Measurements from ENCODE around the gene PSD2.

The PSD2 gene

DNA sequence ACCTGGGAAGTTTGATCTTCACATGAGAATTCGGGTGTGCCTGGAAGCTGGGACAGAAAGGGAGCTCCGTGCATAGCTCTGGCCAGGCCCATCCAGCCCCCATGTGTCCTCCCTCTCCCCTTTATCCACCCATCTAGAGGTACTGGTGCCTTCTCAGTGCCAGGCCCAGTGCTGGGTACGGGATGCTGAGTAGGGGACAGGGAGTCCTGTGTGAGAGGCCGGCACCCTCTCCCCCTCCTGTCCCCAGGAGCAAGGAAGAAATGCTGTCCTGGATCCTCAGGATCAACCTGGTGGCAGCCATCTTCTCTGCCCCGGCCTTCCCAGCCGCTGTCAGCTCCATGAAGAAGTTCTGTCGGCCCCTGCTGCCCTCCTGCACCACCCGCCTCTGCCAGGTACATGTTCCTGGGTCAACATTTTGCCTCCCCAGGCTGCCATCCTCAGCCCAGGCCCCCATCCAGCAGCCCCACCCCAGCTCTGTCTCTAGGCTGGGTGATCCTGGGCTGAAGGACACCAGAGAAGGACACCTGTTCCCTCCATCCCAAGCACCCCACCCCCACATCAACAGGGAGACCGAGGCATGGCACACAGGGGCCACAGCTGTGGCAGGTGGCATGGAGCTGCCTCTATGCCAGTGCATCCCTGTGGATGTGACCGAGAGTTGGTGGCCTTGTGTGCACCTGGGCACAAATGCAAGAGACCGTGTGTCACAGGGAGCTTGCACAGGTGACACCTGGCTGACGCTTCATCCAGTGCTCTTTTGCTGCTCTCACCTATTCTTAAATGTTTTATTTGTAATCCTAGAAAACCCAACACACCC, 43.0 kb downstream of the PSD2 start:
- DNase-seq: no peak

DNA sequence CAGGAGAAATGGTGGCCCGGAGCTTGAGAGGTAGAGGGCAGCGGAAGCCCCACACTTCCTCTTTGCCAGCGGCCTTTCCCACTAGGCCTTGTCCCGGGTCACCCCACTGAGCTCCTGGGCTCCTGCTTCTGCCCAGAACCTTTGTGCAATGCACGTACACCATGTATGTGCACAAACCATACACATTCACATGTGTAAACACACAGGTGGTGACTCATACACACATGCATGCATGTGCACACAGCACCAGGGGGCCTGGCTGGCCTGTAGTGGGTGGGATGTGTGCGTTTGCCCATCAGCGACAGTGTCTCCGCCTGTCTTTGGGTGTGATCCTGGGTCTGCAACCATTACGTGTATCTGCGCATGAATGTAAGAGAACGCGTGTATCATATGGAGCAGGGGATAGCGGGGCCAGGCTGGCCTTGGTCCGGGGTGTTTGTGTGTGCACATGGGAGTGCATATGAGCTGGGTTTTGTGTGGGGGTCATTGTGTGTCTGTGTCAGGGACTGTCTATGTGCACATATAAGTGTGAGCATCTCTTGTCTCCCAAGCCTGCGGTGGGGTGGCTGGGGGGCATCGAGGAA, 43.7 kb downstream of the PSD2 start:
- DNase-seq: no peak

DNA sequence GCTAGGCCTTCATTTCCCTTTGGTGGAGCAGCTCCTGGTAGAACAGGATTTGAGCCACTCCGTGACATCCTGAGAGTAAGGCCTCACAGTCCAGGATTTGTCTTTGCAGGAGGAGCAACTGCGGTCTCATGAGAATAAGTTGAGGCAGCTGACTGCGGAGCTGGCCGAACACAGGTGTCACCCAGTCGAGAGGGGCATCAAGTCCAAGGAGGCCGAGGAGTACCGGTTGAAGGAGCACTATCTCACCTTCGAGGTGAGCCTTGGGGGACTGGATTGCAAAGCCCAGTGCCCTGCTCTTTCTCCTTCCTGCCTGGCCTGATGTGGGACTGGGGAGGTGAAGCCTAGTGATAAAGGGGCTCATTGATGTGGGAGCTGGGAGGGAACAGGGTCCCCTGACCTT, 44.3 kb downstream of the PSD2 start:
- DNase-seq: no peak

- DNase-seq: no peak
Observed at GRCh38 chr5:139841549-139841948, 45.9 kb downstream of the PSD2 start.

DNA sequence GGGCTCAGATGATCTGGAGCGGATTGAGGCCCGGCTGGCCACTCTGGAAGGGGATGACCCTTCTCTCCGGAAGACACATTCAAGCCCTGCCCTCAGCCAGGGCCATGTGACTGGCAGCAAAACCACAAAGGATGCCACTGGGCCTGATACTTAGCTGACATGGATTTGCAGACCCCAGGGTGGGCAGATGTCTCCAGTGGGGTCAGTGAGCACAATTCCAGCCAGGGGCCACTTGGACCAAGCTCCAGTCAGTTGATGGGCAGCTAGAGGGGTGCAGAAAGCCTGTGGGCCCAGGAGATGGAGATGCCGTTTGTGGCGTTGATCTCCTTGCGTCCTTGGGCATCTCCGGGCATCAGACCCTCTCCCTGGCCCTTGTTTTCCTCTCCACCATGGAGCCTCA, 46.7 kb downstream of the PSD2 start:
- no peak for DNase-seq

DNA sequence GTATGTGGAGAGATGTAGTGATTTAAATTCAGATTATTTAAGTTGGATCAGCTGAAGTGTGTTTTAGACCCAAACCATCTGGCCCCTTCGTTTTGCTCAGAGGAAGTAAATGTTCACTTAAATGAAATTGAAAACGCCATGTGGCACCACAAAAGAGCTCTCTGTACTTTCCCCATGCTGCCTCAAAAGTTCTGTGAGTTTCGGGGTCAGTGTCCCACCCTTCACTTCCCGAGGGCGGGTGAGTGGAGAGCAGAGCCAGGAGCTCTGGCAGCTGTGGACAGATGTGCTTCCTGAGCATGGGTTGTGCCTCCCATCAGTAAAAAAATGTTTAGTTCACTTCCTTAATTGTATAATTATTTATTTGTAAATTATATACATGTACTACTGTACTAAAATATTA, 48.4 kb downstream of the PSD2 start:
- DNase-seq: no peak

- peak; percentile 80 for DNase-seq
Observed at GRCh38 chr5:139844472-139845145, 49.0 kb downstream of the PSD2 start.

DNA sequence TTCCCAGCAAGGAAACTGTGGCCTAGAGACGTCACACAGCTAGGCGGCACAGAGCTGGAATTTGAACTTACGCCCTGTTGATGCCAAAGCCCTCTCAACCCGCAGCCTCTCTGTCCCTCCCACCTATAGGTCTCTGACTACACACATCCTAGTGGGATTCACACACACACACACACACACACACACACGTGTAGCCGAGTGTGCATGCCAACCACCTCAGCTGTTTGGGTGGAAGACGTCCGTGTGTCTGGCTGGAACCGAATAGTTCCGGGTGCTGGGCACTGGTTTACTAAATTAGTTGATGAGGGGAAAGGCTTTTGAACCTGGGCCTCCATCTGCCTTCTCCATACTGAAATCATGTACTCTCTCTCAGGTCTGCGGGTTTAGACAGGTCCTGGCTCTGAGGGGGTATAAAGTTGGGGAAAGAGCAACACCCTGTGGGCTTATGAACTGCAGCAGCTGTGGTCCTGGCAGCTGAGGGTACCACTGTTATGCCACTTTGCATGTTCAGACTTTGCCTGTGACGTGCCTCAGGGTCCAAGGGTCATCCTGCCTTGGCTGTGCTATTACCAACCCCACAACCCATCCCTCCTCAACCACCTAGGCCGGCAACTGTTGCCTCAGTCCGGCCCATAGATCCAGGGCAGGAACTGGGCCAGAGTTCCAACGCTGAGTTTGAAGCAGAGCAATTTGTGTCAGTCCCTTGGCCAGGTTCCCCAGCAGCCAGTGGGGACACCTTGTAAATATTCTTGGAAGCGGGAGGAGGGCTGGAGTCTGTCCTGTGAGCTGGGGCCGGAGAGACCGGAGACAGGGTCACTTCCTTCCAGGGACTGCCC, 50.5 kb downstream of the PSD2 start:
- DNase-seq: no peak

DNA sequence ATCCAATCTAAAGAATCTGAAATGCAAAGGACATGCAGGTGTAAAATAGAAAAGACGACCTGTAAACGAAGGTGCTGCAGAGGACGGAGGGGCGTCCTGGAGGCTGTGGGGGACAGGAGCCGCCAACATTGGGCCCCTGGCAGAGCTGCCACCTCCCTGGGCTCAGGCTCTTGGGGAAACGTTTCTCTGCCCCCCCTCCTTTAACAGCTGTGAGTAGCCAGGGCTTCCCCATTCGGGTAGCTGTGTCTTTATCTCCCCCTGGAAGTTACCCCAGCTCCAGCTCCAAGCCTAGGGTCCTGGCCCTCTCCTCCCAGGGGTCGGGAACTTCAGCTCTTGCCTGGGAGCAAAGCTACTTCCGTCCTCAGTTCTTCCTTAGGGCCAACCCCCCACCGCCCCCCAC, 51.5 kb downstream of the PSD2 start:
- no peak for DNase-seq

GRCh38 chr5:139847790-139848507, 52.3 kb downstream of the PSD2 start:
- peak; percentile 57 for DNase-seq

GRCh38 chr5:139848508-139849100, 53.0 kb downstream of the PSD2 start:
- DNase-seq: no peak

DNA sequence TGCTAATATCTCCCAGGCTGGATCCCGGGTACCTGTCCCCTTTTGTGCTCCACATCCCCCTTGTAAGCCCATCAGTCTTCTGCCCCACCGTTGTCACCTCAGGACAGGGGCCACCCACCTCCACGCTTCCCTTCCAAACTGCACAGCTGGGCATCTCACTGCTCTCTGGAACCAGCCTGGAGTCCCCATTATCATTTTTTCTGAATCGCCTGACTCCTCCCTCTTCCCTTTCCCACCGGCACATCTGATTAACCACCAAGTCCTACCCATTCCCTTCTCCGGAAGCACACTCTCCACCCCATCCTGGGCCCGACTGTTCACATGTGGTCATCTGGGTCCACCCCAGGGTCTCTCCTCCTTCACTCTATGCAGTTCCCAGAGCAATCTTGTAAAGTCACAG, 53.9 kb downstream of the PSD2 start:
- no peak for DNase-seq

DNA sequence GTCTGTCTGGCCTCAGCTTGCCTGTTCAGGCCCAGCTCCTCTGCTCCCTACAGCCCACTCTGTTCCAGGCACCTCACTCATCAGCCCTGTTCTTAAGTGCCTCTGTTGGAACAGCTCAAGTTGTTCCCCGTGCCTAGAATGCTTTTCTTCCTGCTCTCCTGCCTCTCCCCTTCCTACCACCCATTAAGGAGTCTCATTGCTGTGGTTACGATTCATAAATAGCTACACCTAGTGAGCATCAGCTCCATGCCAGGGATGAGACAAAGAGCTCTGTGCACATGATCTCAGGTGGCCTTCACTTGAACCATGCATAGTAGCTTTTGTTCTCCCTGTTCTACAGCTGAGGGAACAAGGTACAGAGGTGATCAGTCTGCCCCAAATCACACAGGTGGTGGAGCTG, 54.3 kb downstream of the PSD2 start:
- DNase-seq: no peak

DNA sequence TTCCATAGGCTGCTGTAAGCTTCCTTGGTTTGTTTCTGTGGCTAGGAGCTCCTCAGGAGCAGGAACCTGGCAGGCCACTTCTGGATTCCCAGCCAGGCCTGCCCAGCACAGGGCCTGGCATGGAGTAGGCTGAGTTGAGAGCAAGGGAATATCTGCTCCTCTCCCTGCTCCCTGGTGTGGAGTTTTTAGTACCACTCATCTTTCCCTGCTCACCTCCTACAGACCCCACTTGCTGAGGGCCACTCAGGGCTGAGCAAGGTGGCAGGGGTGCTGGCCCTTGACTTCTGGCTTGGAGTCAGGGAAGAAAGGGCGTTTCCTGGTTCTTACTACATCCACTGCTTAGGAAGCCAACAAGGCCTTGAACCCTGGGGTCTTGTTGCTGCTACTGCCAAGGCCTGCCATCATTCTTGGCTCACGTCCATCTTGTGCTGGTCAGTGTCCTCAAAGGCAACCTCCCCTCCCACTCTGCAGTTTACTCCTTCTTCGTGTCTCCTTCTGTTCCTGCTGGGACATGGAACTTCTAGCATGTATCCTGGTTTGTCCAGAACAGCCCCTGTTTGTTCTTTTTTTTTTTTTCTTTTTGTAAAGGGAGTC, 54.9 kb downstream of the PSD2 start:
- DNase-seq: no peak

- DNase-seq: no peak
Observed at GRCh38 chr5:139851558-139851957, 56.0 kb downstream of the PSD2 start.

DNA sequence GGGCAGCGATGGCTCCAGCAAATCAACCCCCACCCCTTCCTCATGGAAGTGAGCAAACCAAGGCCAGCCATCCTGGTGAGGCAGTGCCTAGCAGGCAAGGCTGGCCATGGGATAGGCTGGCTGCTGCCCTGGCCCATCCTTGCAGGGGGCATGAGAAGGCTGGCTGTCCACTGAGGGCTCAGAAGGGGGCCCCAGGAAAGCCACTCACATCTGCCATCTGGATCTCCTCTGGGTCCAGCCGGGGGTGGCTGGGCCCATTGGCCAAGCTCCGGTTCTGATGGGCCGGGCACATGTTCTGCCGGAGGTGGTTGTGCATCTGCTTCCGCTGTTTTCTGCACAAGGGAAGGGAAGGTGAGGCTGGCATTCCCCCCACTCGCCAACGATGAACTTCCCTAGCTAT, 57.1 kb downstream of the PSD2 start:
- DNase-seq: no peak

DNA sequence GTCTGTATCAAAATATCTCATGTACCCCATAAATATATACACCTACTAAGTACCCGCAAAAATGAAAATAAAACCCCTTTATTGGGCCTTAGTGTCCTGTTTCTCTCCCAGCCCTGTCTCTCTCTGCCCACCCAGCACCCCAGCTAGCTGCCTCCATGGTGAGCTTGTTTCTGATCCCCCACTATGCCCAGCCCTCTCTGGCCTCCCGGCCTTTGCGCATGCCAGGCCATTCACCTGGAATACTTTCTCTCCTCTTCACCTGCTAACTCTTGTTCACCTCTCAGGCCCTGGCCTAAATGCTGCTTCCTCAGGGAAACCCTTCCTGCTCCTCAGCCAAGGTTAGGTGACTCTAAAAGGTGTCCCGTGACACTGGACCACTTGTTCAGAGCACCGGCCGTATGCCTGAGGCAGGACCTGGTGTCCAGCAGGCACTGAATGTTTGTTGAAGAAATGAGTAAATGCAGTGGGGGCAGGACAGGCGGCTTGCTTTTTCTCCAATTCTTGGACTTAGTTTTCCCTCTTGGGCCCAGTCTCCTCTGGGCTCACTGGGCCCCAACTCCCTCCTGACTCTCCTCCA, 58.5 kb downstream of the PSD2 start:
- no peak for DNase-seq

- no peak for DNase-seq
Observed at GRCh38 chr5:139854953-139855352, 59.3 kb downstream of the PSD2 start.

DNA sequence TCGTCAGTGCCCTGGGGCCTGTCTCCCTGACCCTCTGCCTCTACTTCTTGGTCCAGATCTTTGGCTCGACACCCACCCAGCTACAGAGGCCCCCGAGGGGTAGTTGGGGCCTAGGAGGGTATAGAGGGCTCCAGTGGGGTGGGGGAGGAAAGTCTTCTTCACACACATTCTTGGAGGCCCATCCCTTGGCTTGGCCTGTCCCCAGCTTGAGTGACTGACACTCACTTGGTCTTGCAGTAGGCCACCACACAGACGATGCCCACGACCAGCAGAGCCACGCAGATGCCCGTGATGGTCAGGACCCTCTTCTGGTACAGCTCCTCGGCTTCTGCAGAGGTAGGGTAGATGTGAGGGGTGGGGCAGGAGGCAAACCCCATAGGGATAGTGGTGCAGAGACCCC, 59.8 kb downstream of the PSD2 start:
- DNase-seq: no peak

GRCh38 chr5:139855946-139856540, 60.4 kb downstream of the PSD2 start:
- no peak for DNase-seq

GRCh38 chr5:139856714-139857113, 61.1 kb downstream of the PSD2 start:
- DNase-seq: no peak

Data from suppressor macrophage treated with lipopolysaccharide for 4 hours (primary cell).